Stomach (tissue), 9 donors: ENCODE measurements around the gene DND1. TPM values are rescaled to one million over a fixed set of nuclear protein-coding genes. Genes with fewer than 3 reads are reported as not detected.
"Not testable (repeated sequence)": the region's sequence is repeated elsewhere in the genome, so short reads cannot be mapped to it uniquely, and the experiment has no call there.

Experiments
- DNase-seq, 2 donors: peaks; one replicate each; pipeline versions ENCODE4 v3.0.0 to v3.0.0-alpha.2; 2013 to 2019
- H3K27ac ChIP-seq, 5 donors: fragments of 200-600 bp in 4 of 5; sonication (generic) in 4 of 5; one replicate each; pipeline ENCODE4 v1.5.1; 2013 to 2019; ENCODE audit warnings: mild to moderate bottlenecking in 1 of 5, moderate library complexity in 1 of 5
- H3K27me3 ChIP-seq, 3 donors: fragments of 200-600 bp; sonication (generic); one replicate each; pipeline ENCODE4 v1.5.1; 2017 to 2019; ENCODE audit warnings: mixed run types in 1 of 3
- H3K36me3 ChIP-seq, 4 donors: fragments of 200-600 bp; sonication (generic); 1 replicate in 3 of 4; 2 replicates in 1 of 4; pipeline ENCODE4 v1.5.1; 2016 to 2019
- H3K4me1 ChIP-seq, 4 donors: fragments of 200-600 bp; sonication (generic); one replicate each; pipeline ENCODE4 v1.5.1; 2016 to 2019
- H3K4me3 ChIP-seq, 4 donors: fragments of 200-600 bp; sonication (generic) in 3 of 4; one replicate each; pipeline ENCODE4 v1.5.1; 2016 to 2019; ENCODE audit warnings: mild to moderate bottlenecking in 1 of 4
- H3K9me3 ChIP-seq, 4 donors: fragments of 200-600 bp; sonication (generic); one replicate each; pipeline ENCODE4 v1.5.1; 2016 to 2019
- CTCF ChIP-seq, 7 experiments: fragments of 450-650 bp in 4 of 7; fragments of 200-600 bp in 3 of 7; sonication (generic) in 3 of 7; IDR thresholded peaks; one replicate each; pipeline ENCODE4 v1.5.1; 2016 to 2019; ENCODE audit warnings: antibody characterized with exemption in 7 of 7, control low read depth in 2 of 7, mild to moderate bottlenecking in 1 of 7
- EP300 ChIP-seq: sonication (generic); formaldehyde crosslinking; IDR thresholded peaks from one replicate; pipeline ENCODE4 v1.6.1; 2017; ENCODE audit warnings: antibody characterized with exemption
- POLR2A ChIP-seq, 4 donors: fragments of 450-650 bp; IDR thresholded peaks; one replicate each; pipeline ENCODE4 v1.6.1; 2016; ENCODE audit warnings: antibody characterized with exemption in 4 of 4, control low read depth in 2 of 4, mild to moderate bottlenecking in 1 of 4, moderate library complexity in 1 of 4
- POLR2AphosphoS5 ChIP-seq, 3 donors: sonication (generic); formaldehyde crosslinking; IDR thresholded peaks; one replicate each; pipeline ENCODE4 v1.6.1; 2016; ENCODE audit warnings: antibody characterized with exemption in 3 of 3
- WGBS, 5 donors: extraction: QIAGEN DNeasy Blood & Tissue Kit in 3 of 5; methylation state at CpG; one replicate each; pipeline versions ENCODE4 v1.1.5 to v1.1.7; 2013 to 2018; 5-methylcytosine and 5-hydroxymethylcytosine counted together
- intact Hi-C: fragments of 100-400 bp; cut with DNase I; formaldehyde crosslinking; loops from one replicate; pipeline ENCODE4 v1.15.1; 2023; ENCODE audit warnings: low total_unique reads
- polyA plus RNA-seq, 3 donors: library from polyadenylated mRNA; stranded (reverse); fragments of 200-250 nt; gene quantifications; one replicate each; pipeline ENCODE4 v1.2.3, GENCODE V29; 2013
- total RNA-seq, 5 donors: library from RNA; depleted of rRNA; stranded (reverse); fragments of >200 nt; gene quantifications; one replicate each; pipeline versions ENCODE4 v1.1.0 to v1.2.3, GENCODE V29; 2014 to 2016
- donor health status: healthy with polysubstance abuse.
- donor health status: Bipolar disorder and iron deficiency.
- donor health status: healthy.

The DND1 gene
- total and polyA plus RNA-seq, 8 donors: 0.50 to 6.4 (median 1.5) TPM; not detected in 4

- intact Hi-C loops: no loop called here
- Histone ChIP-seq H3K4me1 (peaks cover 14 to 33% (median 28%) of the 10 kb centered on the region in 4 donors), H3K27ac (peak overlapping the region; percentile 86 to 97 (median 94)), H3K9me3 (no peaks in the 10 kb centered on the region), H3K36me3 (peaks cover 46 to 66% (median 63%) of the 10 kb centered on the region in 4 donors), H3K27me3 (no peaks in the 10 kb centered on the region), H3K4me3 (peak overlapping the region; percentile 79 to 96 (median 86))
- 4 to 25% (median 9%) methylated on average over 18 of the region's 18 CpGs for WGBS, 5 donors
- DNase-seq: no peak
- no peak for TF ChIP-seq EP300
- no peak for TF ChIP-seq POLR2A (IDR thresholded peaks at IDR 0.05)
- TF ChIP-seq CTCF (IDR thresholded peaks at IDR 0.05): no peak
- TF ChIP-seq POLR2AphosphoS5 (IDR thresholded peaks at IDR 0.05): no peak
Observed at GRCh38 chr5:140664030-140664358, 9.4 kb downstream of the DND1 start.

GRCh38 chr5:140660371-140660770 lies 13.0 kb downstream of the DND1 start:
- Histone ChIP-seq H3K36me3 (peaks cover 75 to 81% (median 78%) of the 10 kb centered on the region in 4 donors), H3K4me1 (peaks cover 0 to 11% (median 9%) of the 10 kb centered on the region in 4 donors)
- 75 to 88% (median 85%) methylated on average over 6 of the region's 6 CpGs for WGBS, 5 donors
- DNase-seq, H3K27me3 ChIP-seq, H3K27ac ChIP-seq, intact Hi-C loops, H3K9me3 ChIP-seq, H3K4me3 ChIP-seq: not testable (repeated sequence)

GRCh38 chr5:140658870-140659269 lies 14.5 kb downstream of the DND1 start:
- Histone ChIP-seq H3K4me3 (no peak overlapping the region), H3K27me3 (no peaks in the 10 kb centered on the region), H3K9me3 (no peaks in the 10 kb centered on the region), H3K36me3 (peaks cover 90 to 96% (median 93%) of the 10 kb centered on the region in 4 donors), H3K27ac (no peak overlapping the region), H3K4me1 (peaks cover 0 to 5% (median 4%) of the 10 kb centered on the region in 4 donors)
- no peak for TF ChIP-seq POLR2A (IDR thresholded peaks at IDR 0.05)
- no peak for TF ChIP-seq POLR2AphosphoS5 (IDR thresholded peaks at IDR 0.05)
- no peak for TF ChIP-seq CTCF (IDR thresholded peaks at IDR 0.05)
- no peak for TF ChIP-seq EP300
- WGBS, 5 donors: 94 to 99% (median 97%) methylated on average over 17 of the region's 17 CpGs
- no peak for DNase-seq
- intact Hi-C loops: no loop called here

- peaks cover 20 to 61% (median 44%) of the 10 kb centered on the region in 4 donors for H3K4me1 ChIP-seq
- 0 to 2% (median 1%) methylated on average over 16 to 27 of the region's 27 CpGs for WGBS, 5 donors
- no peaks in the 10 kb centered on the region for H3K9me3 ChIP-seq
- peaks cover 33 to 75% (median 70%) of the 10 kb centered on the region in 4 donors for H3K36me3 ChIP-seq
- H3K27ac ChIP-seq: peak overlapping the region; percentile 77 to 88 (median 88)
- no peaks in the 10 kb centered on the region for H3K27me3 ChIP-seq
- intact Hi-C loops: no loop called here
- no peak for TF ChIP-seq EP300
- no peak for TF ChIP-seq CTCF (IDR thresholded peaks at IDR 0.05)
- TF ChIP-seq POLR2A (IDR thresholded peaks at IDR 0.05): no peak
- no peak for TF ChIP-seq POLR2AphosphoS5 (IDR thresholded peaks at IDR 0.05)
- no peak for DNase-seq
- H3K4me3 ChIP-seq: peak overlapping the region; percentile 75 to 99 (median 91)
Observed at GRCh38 chr5:140647042-140647419, 26.3 kb downstream of the DND1 start.

- Histone ChIP-seq H3K4me3 (no peak overlapping the region), H3K27ac (no peak overlapping the region), H3K27me3 (no peaks in the 10 kb centered on the region), H3K4me1 (peaks cover 21 to 73% (median 54%) of the 10 kb centered on the region in 4 donors), H3K9me3 (no peaks in the 10 kb centered on the region), H3K36me3 (peaks cover 20 to 47% (median 43%) of the 10 kb centered on the region in 4 donors)
- WGBS, 5 donors: 55 to 70% (median 57%) methylated on average over 3 of the region's 3 CpGs
- no peak for TF ChIP-seq CTCF (IDR thresholded peaks at IDR 0.05)
- no peak for TF ChIP-seq POLR2A (IDR thresholded peaks at IDR 0.05)
- TF ChIP-seq POLR2AphosphoS5 (IDR thresholded peaks at IDR 0.05): no peak
- no peak for TF ChIP-seq EP300
- intact Hi-C loops: no loop called here
- no peak for DNase-seq
Observed at GRCh38 chr5:140642718-140643117, 30.7 kb downstream of the DND1 start.
